Effector memory CD8-positive, alpha-beta T cell (primary cell): ENCODE measurements around the gene ACTG1.
A peak's percentile ranks its signal among the peaks of the same experiment; 100 is the strongest.

Experiments used
- ATAC-seq: fragments of 150-1000 bp; cut with Tn5 transposase; replicated peaks from 2 replicates; pipeline ENCODE4 v1.10.0; 2021; ENCODE audit warnings: mild to moderate bottlenecking, moderate library complexity
- DNase-seq, 3 experiments: peaks; one replicate each; pipeline ENCODE4 v3.0.0; 2021
- H3K27ac Mint-ChIP-seq, 2 donors: one replicate each; pipeline ENCODE4 v1.8.0; 2022; ENCODE audit warnings: mild to moderate bottlenecking in 2 of 2, mixed read lengths in 2 of 2, moderate library complexity in 2 of 2
- H3K27me3 Mint-ChIP-seq, 2 donors: one replicate each; pipeline ENCODE4 v1.8.0; 2022; ENCODE audit warnings: mixed read lengths in 2 of 2
- H3K36me3 Mint-ChIP-seq: one replicate; pipeline ENCODE4 v1.8.0; 2022; ENCODE audit warnings: mild to moderate bottlenecking, moderate library complexity, mixed read lengths; ENCODE audit not compliant: insufficient read depth
- H3K4me1 Mint-ChIP-seq, 2 donors: one replicate each; pipeline ENCODE4 v1.8.0; 2022; ENCODE audit warnings: low read depth in 2 of 2, mixed read lengths in 2 of 2
- H3K4me3 Mint-ChIP-seq, 2 donors: one replicate each; pipeline ENCODE4 v1.8.0; 2022; ENCODE audit warnings: mild to moderate bottlenecking in 2 of 2, mixed read lengths in 2 of 2, moderate library complexity in 2 of 2
- H3K9me3 Mint-ChIP-seq, 2 donors: one replicate each; pipeline ENCODE4 v1.8.0; 2022; ENCODE audit warnings: mixed read lengths in 2 of 2

ACTG1 gene

GRCh38 chr17:81522491-81523401, 10.1 kb upstream of the ACTG1 start:
- Mint-ChIP-seq H3K27ac (no peak overlapping the region), H3K4me3 (no peak overlapping the region), H3K27me3 (peaks cover 6 to 31% of the 10 kb centered on the region in 2 donors), H3K36me3 (no peaks in the 10 kb centered on the region), H3K4me1 (peaks cover 5 to 6% of the 10 kb centered on the region in 2 donors), H3K9me3 (no peaks in the 10 kb centered on the region)
- no peak for ATAC-seq
- no peak for DNase-seq

GRCh38 chr17:81520021-81520901, 7.7 kb upstream of the ACTG1 start:
- DNase-seq (no peak), ATAC-seq (no peak)
- H3K4me3 Mint-ChIP-seq = peak overlapping the region; percentile 52 to 73
- H3K27ac Mint-ChIP-seq = no peak overlapping the region
- H3K27me3 Mint-ChIP-seq = peaks cover 6 to 14% of the 10 kb centered on the region in 2 donors
- H3K4me1 Mint-ChIP-seq = peaks cover 17 to 20% of the 10 kb centered on the region in 2 donors
- no peaks in the 10 kb centered on the region for H3K9me3 Mint-ChIP-seq
- H3K36me3 Mint-ChIP-seq = peaks cover 5% of the 10 kb centered on the region

- ATAC-seq (peak; percentile 57), DNase-seq (peak; percentile 48 to 62 (median 59))
- Mint-ChIP-seq H3K27ac (no peak overlapping the region), H3K4me3 (peak overlapping the region; percentile 40 to 52), H3K36me3 (peaks cover 6% of the 10 kb centered on the region), H3K27me3 (peaks cover 0 to 6% of the 10 kb centered on the region in 2 donors), H3K9me3 (no peaks in the 10 kb centered on the region), H3K4me1 (peaks cover 20 to 21% of the 10 kb centered on the region in 2 donors)
These were observed 6.9 kb upstream of the ACTG1 start for GRCh38 chr17:81519284-81520020.

GRCh38 chr17:81518785-81519283, 6.2 kb upstream of the ACTG1 start:
- H3K27ac Mint-ChIP-seq = no peak overlapping the region
- no peak for DNase-seq
- peaks cover 0 to under 1% of the 10 kb centered on the region in 2 donors for H3K27me3 Mint-ChIP-seq

GRCh38 chr17:81518113-81518784, 5.7 kb upstream of the ACTG1 start:
- Mint-ChIP-seq H3K4me1 (peaks cover 26 to 27% of the 10 kb centered on the region in 2 donors), H3K36me3 (peaks cover 17% of the 10 kb centered on the region), H3K27me3 (no peaks in the 10 kb centered on the region), H3K9me3 (no peaks in the 10 kb centered on the region), H3K27ac (peak overlapping the region in 1 of 2 donors; percentile 39), H3K4me3 (peak overlapping the region; percentile 51 to 52)
- ATAC-seq = no peak
- no peak for DNase-seq

More at GRCh38 chr17:81518785-81519283, 6.2 kb upstream of the ACTG1 start:
- peak; percentile 5 for ATAC-seq
- H3K9me3 Mint-ChIP-seq = no peaks in the 10 kb centered on the region
- H3K4me1 Mint-ChIP-seq = peaks cover 20 to 21% of the 10 kb centered on the region in 2 donors
- H3K4me3 Mint-ChIP-seq = peak overlapping the region; percentile 40 to 52
- H3K36me3 Mint-ChIP-seq = peaks cover 12% of the 10 kb centered on the region

- Mint-ChIP-seq H3K27me3 (no peaks in the 10 kb centered on the region), H3K27ac (peak overlapping the region in 1 of 2 donors; percentile 39), H3K4me1 (peaks cover 26 to 28% of the 10 kb centered on the region in 2 donors), H3K9me3 (no peaks in the 10 kb centered on the region), H3K4me3 (peak overlapping the region; percentile 52 to 90), H3K36me3 (peaks cover 22% of the 10 kb centered on the region)
- DNase-seq (no peak), ATAC-seq (no peak)
These were observed 4.9 kb upstream of the ACTG1 start for GRCh38 chr17:81517339-81518112.

- no peak overlapping the region for H3K27ac Mint-ChIP-seq
- peaks cover 27 to 30% of the 10 kb centered on the region in 2 donors for H3K4me1 Mint-ChIP-seq
- H3K36me3 Mint-ChIP-seq = peaks cover 27% of the 10 kb centered on the region
These were observed 4.4 kb upstream of the ACTG1 start for GRCh38 chr17:81517009-81517338.

GRCh38 chr17:81516439-81516838, 3.8 kb upstream of the ACTG1 start:
- H3K4me3 Mint-ChIP-seq = peak overlapping the region; percentile 90 to 94
- no peaks in the 10 kb centered on the region for H3K9me3 Mint-ChIP-seq
- ATAC-seq (no peak), DNase-seq (no peak)
- peaks cover 32 to 36% of the 10 kb centered on the region in 2 donors for H3K4me1 Mint-ChIP-seq
- H3K36me3 Mint-ChIP-seq = peaks cover 33% of the 10 kb centered on the region
- H3K27me3 Mint-ChIP-seq = no peaks in the 10 kb centered on the region
- peak overlapping the region in 1 of 2 donors; percentile 65 for H3K27ac Mint-ChIP-seq

More at GRCh38 chr17:81517009-81517338, 4.4 kb upstream of the ACTG1 start:
- H3K4me3 Mint-ChIP-seq = peak overlapping the region; percentile 52 to 90
- H3K9me3 Mint-ChIP-seq = no peaks in the 10 kb centered on the region
- H3K27me3 Mint-ChIP-seq = no peaks in the 10 kb centered on the region
- DNase-seq (no peak), ATAC-seq (no peak)

- Mint-ChIP-seq H3K27me3 (no peaks in the 10 kb centered on the region), H3K36me3 (peaks cover 41% of the 10 kb centered on the region), H3K4me1 (peaks cover 39 to 44% of the 10 kb centered on the region in 2 donors), H3K9me3 (no peaks in the 10 kb centered on the region), H3K27ac (peak overlapping the region; percentile 82 to 88), H3K4me3 (peak overlapping the region; percentile 90 to 94)
- ATAC-seq (no peak), DNase-seq (no peak)
These were observed 3.0 kb upstream of the ACTG1 start for GRCh38 chr17:81515530-81516041.

GRCh38 chr17:81514739-81515529, 2.3 kb upstream of the ACTG1 start:
- no peaks in the 10 kb centered on the region for H3K9me3 Mint-ChIP-seq
- peak; percentile 20 for ATAC-seq
- H3K4me3 Mint-ChIP-seq = peak overlapping the region; percentile 90 to 94
- H3K36me3 Mint-ChIP-seq = peaks cover 48% of the 10 kb centered on the region
- DNase-seq = peak in 2 of 3 experiments; percentile 41 to 51
- H3K4me1 Mint-ChIP-seq = peaks cover 44 to 49% of the 10 kb centered on the region in 2 donors
- no peaks in the 10 kb centered on the region for H3K27me3 Mint-ChIP-seq
- H3K27ac Mint-ChIP-seq = peak overlapping the region; percentile 82 to 88

- no peaks in the 10 kb centered on the region for H3K27me3 Mint-ChIP-seq
- DNase-seq = no peak
- peaks cover 53% of the 10 kb centered on the region for H3K36me3 Mint-ChIP-seq
- no peak for ATAC-seq
- no peaks in the 10 kb centered on the region for H3K9me3 Mint-ChIP-seq
- peak overlapping the region; percentile 90 to 94 for H3K4me3 Mint-ChIP-seq
- H3K4me1 Mint-ChIP-seq = peaks cover 49 to 54% of the 10 kb centered on the region in 2 donors
- peak overlapping the region in 1 of 2 donors; percentile 93 for H3K27ac Mint-ChIP-seq
These were observed 1.8 kb upstream of the ACTG1 start for GRCh38 chr17:81514489-81514738.
